GM10248 (cell line): ENCODE measurements around the gene HS1BP3.

Experiments used
- CTCF ChIA-PET: fragments of 300-600 bp; sonication (Branson Sonifier 250); formaldehyde crosslinking; extraction: SDS; loops from one replicate; lab custom pipeline; 2021; ENCODE audit warnings: antibody characterized with exemption; lab: Yijun Ruan, JAX
- POLR2A ChIA-PET: fragments of 350-650 bp; sonication (Branson Sonifier 250); formaldehyde crosslinking; extraction: SDS; loops from one replicate; lab custom pipeline; 2020; ENCODE audit warnings: antibody characterized with exemption; lab: Yijun Ruan, JAX
- DNase-seq: peaks from one replicate; pipeline ENCODE4 v3.0.0; 2012; ENCODE audit errors: extremely low spot score
- CTCF ChIP-seq: IDR thresholded peaks from 2 replicates; pipeline ENCODE4 v1.5.1; 2012; ENCODE audit warnings: mild to moderate bottlenecking, low read depth; ENCODE audit errors: extremely low read depth, missing control alignments, control extremely low read depth

The HS1BP3 gene

DNA sequence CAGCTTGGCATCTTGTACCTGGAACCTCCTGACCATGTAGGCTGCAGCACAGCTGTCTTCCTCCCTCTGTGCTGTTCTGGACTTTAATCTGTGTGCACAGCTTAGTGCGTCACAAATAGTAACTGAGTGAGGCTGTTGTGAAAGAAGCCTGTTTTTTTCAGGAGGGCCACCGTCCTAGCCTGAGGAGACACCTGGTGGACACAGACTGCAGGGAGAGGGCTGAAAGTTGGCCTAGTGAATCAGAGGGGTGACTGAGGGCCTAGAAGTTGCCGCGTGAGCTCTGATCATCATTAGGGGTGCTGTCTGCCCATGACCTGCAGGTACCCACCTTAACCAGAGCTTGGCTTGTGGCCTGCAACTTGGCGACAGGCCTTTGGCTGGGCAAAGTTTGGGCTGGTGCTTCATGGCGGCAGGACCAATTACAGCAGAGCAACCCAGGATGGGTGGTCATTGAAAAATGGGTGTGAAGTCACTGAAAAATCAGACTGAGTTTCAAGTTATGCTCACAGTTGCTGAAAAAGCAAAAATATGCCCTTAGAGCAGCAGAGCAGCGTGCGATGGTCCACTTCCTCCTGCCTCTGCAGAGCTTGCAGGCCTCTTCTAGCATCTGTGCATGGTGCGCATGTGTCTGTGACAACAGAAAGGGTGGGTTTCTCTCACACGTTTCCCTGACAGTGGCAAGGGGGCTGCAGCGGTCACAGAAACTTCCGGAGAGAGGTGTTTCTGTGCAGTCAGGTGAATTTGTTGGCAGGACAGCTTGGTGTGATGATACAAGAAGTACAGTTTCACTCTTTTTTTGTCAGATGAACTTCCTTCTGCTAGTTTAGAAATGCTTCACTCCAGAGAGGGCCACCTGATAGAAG is 25.7 kb upstream of the HS1BP3 start:
- peak; percentile 39 for TF ChIP-seq CTCF
- DNase-seq, result no peak
- POLR2A ChIA-PET, result interaction anchor here (1.2 kb wide), 1 partner anchor 230 kb away, joined by 4 read pairs; the partner anchor contains the start of gene RHOB
- CTCF ChIA-PET, result interaction anchor here (0.6 to 8.5 kb wide), 25 partner anchors 8 to 440 kb away, joined by 3 to 135 read pairs (median 4); partner anchors contain the start of genes GDF7, HS1BP3 and LDAH

GRCh38 chr2:20675701-20676352 is 24.9 kb upstream of the HS1BP3 start:
- POLR2A ChIA-PET, result interaction anchor here (1.0 kb wide), 1 partner anchor 229 kb away, joined by 4 read pairs; the partner anchor contains the start of gene RHOB
- TF ChIP-seq CTCF, result no peak
- CTCF ChIA-PET, result interaction anchor here (0.6 to 8.5 kb wide), 14 partner anchors 9 to 287 kb away, joined by 3 to 135 read pairs (median 8); partner anchors contain the start of gene GDF7
- no peak for DNase-seq

DNA sequence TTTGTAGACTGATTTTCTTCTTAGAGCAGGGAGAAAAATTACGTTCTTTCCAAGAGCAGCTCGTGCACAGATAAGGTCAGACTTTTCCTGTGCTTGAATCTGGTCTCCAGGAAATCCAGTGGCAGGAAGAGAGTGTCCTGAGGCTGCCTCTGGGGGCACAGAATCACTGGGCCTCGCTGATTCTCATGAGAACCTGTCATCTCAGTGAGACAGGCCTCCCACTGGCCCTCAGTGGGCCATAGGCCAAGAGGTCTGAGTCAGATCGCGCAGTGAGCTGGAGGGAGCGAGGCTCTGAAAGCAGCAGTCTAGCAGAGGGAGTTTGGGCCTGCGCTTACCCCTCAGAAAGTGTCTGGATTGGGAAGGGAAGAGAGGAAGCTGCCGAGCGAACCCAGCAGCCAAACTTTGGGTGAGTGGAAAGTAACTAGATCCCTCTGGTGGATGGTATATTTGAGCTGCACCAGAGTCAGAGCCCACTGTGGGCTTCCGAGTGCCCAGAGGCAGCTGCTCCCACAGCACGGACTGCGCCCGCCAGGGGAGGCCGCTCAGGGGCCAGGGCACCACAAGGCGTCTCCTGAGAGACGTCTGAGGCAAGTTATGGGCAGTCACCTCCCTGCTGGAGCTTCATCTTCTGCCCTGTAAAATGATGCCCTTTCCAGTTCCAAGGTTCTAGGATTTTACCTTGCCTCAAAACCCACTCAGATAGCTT is 24.2 kb upstream of the HS1BP3 start:
- no peak for TF ChIP-seq CTCF
- POLR2A ChIA-PET, result interaction anchor here (1.0 kb wide), 1 partner anchor 228 kb away, joined by 4 read pairs; the partner anchor contains the start of gene RHOB
- no peak for DNase-seq
- CTCF ChIA-PET, result interaction anchor here (1.0 to 8.5 kb wide), 10 partner anchors 9 to 287 kb away, joined by 3 to 135 read pairs (median 12); partner anchors contain the start of gene GDF7

DNA sequence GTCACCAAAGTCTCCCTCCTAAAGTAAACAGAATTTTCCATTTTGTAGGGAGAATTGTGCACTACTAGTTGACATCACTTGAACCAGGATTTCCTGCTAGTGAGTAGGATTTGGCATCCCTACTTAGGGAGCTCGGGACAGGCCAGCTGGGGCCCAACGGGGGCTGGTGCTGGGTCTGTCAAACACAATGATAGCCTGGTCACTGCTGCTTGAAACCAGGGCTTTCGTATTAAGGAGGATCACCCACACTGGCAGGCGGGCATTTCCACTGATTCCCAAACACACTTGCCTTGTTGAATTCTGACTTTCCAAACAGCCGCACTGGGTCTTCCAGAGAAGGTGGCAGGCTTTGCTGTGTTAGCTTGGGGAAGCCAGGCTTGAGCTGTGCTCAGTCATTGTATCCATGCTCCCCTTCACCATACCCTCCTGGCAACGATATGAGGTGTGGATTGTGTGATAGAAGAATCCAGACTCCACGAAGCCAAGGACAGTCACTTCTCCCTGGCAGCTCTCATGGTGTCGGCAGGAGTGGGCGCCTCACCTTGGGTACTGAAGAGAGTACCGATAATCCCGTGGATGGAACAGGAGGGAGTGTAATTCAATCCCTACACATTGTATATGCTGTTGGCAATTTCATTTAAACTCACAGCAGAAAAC is 23.5 kb upstream of the HS1BP3 start:
- POLR2A ChIA-PET, result interaction anchor here (1.0 kb wide), 1 partner anchor 228 kb away, joined by 4 read pairs; the partner anchor contains the start of gene RHOB
- CTCF ChIA-PET, result interaction anchor here (3.3 to 8.5 kb wide), 3 partner anchors 10 to 288 kb away, joined by 13 to 135 read pairs (median 45); partner anchors contain the start of gene GDF7
- no peak for TF ChIP-seq CTCF
- no peak for DNase-seq

GRCh38 chr2:20673686-20674308 is 22.9 kb upstream of the HS1BP3 start:
- no peak for TF ChIP-seq CTCF
- ChIA-PET POLR2A (no interaction called here), CTCF (interaction anchor here (1.2 to 8.5 kb wide), 4 partner anchors 9 to 289 kb away, joined by 4 to 135 read pairs (median 29); partner anchors contain the start of genes GDF7 and HS1BP3)
- no peak for DNase-seq
